K562 (cell line): ENCODE results near the gene JMJD1C. TPM values are rescaled to one million over a fixed set of nuclear protein-coding genes. Genes with fewer than 3 reads are reported as not detected.

ENCODE experiments used
- BACH1 ChIP-seq: fragments of 200-800 bp; sonication (Bioruptor generic); IDR thresholded peaks from 2 replicates; pipeline ENCODE4 v1.6.1; 2016; ENCODE audit warnings: missing genetic modification characterization, missing compliant biosample characterization
- DMBX1 ChIP-seq: fragments of 250-450 bp; sonication (Bioruptor Pico); IDR thresholded peaks from 2 replicates; pipeline ENCODE4 v1.8.0; 2022; ENCODE audit warnings: inconsistent platforms, mild to moderate bottlenecking, moderate library complexity, borderline replicate concordance
- ERF ChIP-seq: fragments of 450-650 bp; formaldehyde crosslinking; IDR thresholded peaks from 2 replicates; pipeline ENCODE4 v1.4.0; 2020; ENCODE audit warnings: mild to moderate bottlenecking, mixed read lengths
- GABPB2 ChIP-seq: fragments of 250-450 bp; sonication (Bioruptor Pico); conservative IDR thresholded peaks from 2 replicates; pipeline ENCODE4 v1.5.1; 2021; ENCODE audit warnings: mild to moderate bottlenecking
- KLF16 ChIP-seq: IDR thresholded peaks from 2 replicates; pipeline ENCODE4 v1.6.1; 2016; ENCODE audit warnings: antibody characterized with exemption
- PHF21A ChIP-seq: fragments of 450-650 bp; IDR thresholded peaks from 2 replicates; pipeline ENCODE4 v1.6.1; 2017; ENCODE audit warnings: low read depth, borderline replicate concordance
- POLR2H ChIP-seq: IDR thresholded peaks from 2 replicates; pipeline ENCODE4 v1.6.1; 2016; ENCODE audit warnings: missing genetic modification characterization, low read depth, mild to moderate bottlenecking, control low read depth, missing compliant biosample characterization, moderate library complexity
- RBBP5 ChIP-seq: fragments of 200-600 bp; sonication (generic); IDR thresholded peaks from 2 replicates; pipeline ENCODE4 v1.6.1; 2012; ENCODE audit warnings: borderline replicate concordance, mild to moderate bottlenecking, low read length, control low read depth, inconsistent platforms; ENCODE audit not compliant: insufficient read depth, poor library complexity, severe bottlenecking
- TARDBP ChIP-seq: fragments of 450-650 bp; IDR thresholded peaks from 2 replicates; pipeline ENCODE4 v1.6.1; 2016
- U2AF1 ChIP-seq: fragments of 200-400 bp; formaldehyde crosslinking; optimal IDR thresholded peaks from 2 replicates; pipeline ENCODE3; 2017; ENCODE audit warnings: mild to moderate bottlenecking, low read depth, low read length, moderate library complexity
- ZC3H4 ChIP-seq: sonication (generic); formaldehyde crosslinking; IDR thresholded peaks from 2 replicates; pipeline ENCODE4 v1.9.0; 2021; ENCODE audit warnings: missing genetic modification reagents, borderline replicate concordance
- ZNF232 ChIP-seq: sonication (generic); formaldehyde crosslinking; IDR thresholded peaks from 2 replicates; pipeline ENCODE4 v1.8.0; 2022; ENCODE audit warnings: mild to moderate bottlenecking, missing genetic modification reagents
- ZNF583 ChIP-seq: fragments of 250-450 bp; sonication (Bioruptor Pico); IDR thresholded peaks from 2 replicates; pipeline ENCODE4 v1.4.0; 2020
- ZNF589 ChIP-seq: fragments of 200-800 bp; sonication (Bioruptor generic); IDR thresholded peaks from 2 replicates; pipeline ENCODE4 v1.6.1; 2016; ENCODE audit warnings: low read depth, missing genetic modification characterization, missing compliant biosample characterization
- ZNF699 ChIP-seq: fragments of 250-450 bp; sonication (Bioruptor Pico); IDR thresholded peaks from 2 replicates; pipeline ENCODE4 v1.8.0; 2021; ENCODE audit warnings: mild to moderate bottlenecking, moderate library complexity; ENCODE audit not compliant: insufficient replicate concordance
- polyA plus RNA-seq, 8 experiments: library from polyadenylated mRNA; depleted of rRNA in 4 of 8; stranded (reverse) in 5 of 8; unstranded in 3 of 8; fragments of >200 nt; fragmentation: Nextera tagmentation in 2 of 8; fragmentation: Illumina TruSeq in 1 of 8; extraction: Ambion mirVana in 2 of 8; extraction: Trizol in 1 of 8; gene quantifications; 2 replicates each; pipeline versions ENCODE4 v1.2.1 to v1.2.3, GENCODE V29; 2011 to 2014; ENCODE audit warnings: inconsistent platforms in 1 of 8, missing spikeins in 1 of 8
- total RNA-seq, 7 experiments: library from RNA; depleted of rRNA in 6 of 7; stranded (reverse); fragments of >200 nt in 6 of 7; fragmentation: Illumina TruSeq in 2 of 7; extraction: Trizol in 2 of 7; gene quantifications; 2 replicates each; pipeline versions ENCODE4 v1.2.1 to v1.2.3, GENCODE V29; 2011 to 2021; ENCODE audit warnings: low replicate concordance in 1 of 7
- TF ChIP-seq, protein P1 (sequence below): fragments of 200-800 bp; sonication (Bioruptor generic); IDR thresholded peaks from 2 replicates; pipeline ENCODE4 v1.6.1; 2016; ENCODE audit warnings: missing genetic modification characterization, missing compliant biosample characterization
- TF ChIP-seq, protein P2 (sequence below): fragments of 250-450 bp; sonication (Bioruptor Pico); IDR thresholded peaks from 2 replicates; pipeline ENCODE4 v1.5.0; 2022; ENCODE audit warnings: mild to moderate bottlenecking

The JMJD1C gene
- total and polyA plus RNA-seq, 9 of the 15 experiments (the other 6 are each of a cell fraction or from before 2014, with no cell fraction given), result 25.3 to 68.0 (median 47.2) TPM

DNA sequence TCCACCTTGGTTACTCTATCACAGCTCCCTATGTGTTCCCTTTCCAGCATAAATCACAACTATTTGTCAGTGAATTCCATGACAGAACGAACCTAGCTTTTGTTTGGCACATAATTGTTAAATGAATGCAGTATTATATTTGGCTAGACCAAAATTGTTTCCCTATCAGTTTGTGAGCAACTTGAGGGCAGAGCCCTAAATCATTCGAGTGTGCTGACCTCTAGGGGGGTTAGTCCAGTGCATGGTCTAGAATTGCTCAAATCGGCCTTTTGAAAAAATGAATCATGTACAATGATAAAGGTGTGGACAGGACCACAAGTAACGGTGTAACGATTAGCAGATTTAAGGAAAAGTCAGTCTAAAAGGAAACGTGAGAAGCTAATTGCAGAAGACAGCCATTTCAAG lies 333.1 kb downstream of the JMJD1C start (continued):
- TF ChIP-seq, protein P1, sequence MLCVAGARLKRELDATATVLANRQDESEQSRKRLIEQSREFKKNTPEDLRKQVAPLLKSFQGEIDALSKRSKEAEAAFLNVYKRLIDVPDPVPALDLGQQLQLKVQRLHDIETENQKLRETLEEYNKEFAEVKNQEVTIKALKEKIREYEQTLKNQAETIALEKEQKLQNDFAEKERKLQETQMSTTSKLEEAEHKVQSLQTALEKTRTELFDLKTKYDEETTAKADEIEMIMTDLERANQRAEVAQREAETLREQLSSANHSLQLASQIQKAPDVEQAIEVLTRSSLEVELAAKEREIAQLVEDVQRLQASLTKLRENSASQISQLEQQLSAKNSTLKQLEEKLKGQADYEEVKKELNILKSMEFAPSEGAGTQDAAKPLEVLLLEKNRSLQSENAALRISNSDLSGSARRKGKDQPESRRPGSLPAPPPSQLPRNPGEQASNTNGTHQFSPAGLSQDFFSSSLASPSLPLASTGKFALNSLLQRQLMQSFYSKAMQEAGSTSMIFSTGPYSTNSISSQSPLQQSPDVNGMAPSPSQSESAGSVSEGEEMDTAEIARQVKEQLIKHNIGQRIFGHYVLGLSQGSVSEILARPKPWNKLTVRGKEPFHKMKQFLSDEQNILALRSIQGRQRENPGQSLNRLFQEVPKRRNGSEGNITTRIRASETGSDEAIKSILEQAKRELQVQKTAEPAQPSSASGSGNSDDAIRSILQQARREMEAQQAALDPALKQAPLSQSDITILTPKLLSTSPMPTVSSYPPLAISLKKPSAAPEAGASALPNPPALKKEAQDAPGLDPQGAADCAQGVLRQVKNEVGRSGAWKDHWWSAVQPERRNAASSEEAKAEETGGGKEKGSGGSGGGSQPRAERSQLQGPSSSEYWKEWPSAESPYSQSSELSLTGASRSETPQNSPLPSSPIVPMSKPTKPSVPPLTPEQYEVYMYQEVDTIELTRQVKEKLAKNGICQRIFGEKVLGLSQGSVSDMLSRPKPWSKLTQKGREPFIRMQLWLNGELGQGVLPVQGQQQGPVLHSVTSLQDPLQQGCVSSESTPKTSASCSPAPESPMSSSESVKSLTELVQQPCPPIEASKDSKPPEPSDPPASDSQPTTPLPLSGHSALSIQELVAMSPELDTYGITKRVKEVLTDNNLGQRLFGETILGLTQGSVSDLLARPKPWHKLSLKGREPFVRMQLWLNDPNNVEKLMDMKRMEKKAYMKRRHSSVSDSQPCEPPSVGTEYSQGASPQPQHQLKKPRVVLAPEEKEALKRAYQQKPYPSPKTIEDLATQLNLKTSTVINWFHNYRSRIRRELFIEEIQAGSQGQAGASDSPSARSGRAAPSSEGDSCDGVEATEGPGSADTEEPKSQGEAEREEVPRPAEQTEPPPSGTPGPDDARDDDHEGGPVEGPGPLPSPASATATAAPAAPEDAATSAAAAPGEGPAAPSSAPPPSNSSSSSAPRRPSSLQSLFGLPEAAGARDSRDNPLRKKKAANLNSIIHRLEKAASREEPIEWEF (CRISPR knock-in tag), result no peak
- TF ChIP-seq POLR2H (no peak), RBBP5 (no peak), ZNF589 (CRISPR knock-in tag) (no peak), BACH1 (no peak), ZC3H4 (CRISPR knock-in tag) (no peak), KLF16 (no peak), ZNF583 (CRISPR knock-in tag) (peak; percentile 68), ZNF232 (no peak), ZNF699 (CRISPR knock-in tag) (no peak), DMBX1 (CRISPR knock-in tag) (no peak; the same call in 1 of the 2 replicates), ERF (CRISPR knock-in tag) (peak; percentile 61; the same call in 1 of the 2 replicates), PHF21A (no peak), U2AF1 (no peak), GABPB2 (no peak), TARDBP (0 out of 2 replicates have a peak, but pooled peaks have one; percentile 0)
- TF ChIP-seq, protein P2, sequence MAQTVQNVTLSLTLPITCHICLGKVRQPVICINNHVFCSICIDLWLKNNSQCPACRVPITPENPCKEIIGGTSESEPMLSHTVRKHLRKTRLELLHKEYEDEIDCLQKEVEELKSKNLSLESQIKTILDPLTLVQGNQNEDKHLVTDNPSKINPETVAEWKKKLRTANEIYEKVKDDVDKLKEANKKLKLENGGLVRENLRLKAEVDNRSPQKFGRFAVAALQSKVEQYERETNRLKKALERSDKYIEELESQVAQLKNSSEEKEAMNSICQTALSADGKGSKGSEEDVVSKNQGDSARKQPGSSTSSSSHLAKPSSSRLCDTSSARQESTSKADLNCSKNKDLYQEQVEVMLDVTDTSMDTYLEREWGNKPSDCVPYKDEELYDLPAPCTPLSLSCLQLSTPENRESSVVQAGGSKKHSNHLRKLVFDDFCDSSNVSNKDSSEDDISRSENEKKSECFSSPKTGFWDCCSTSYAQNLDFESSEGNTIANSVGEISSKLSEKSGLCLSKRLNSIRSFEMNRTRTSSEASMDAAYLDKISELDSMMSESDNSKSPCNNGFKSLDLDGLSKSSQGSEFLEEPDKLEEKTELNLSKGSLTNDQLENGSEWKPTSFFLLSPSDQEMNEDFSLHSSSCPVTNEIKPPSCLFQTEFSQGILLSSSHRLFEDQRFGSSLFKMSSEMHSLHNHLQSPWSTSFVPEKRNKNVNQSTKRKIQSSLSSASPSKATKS (CRISPR knock-in tag), result no peak
